Measurements from ENCODE around the gene SHISA9. TPM values are rescaled to one million over a fixed set of nuclear protein-coding genes. Genes with fewer than 3 reads are reported as not detected.

The SHISA9 gene
- total RNA-seq, 1 experiment from 2014 or later = not detected

DNA sequence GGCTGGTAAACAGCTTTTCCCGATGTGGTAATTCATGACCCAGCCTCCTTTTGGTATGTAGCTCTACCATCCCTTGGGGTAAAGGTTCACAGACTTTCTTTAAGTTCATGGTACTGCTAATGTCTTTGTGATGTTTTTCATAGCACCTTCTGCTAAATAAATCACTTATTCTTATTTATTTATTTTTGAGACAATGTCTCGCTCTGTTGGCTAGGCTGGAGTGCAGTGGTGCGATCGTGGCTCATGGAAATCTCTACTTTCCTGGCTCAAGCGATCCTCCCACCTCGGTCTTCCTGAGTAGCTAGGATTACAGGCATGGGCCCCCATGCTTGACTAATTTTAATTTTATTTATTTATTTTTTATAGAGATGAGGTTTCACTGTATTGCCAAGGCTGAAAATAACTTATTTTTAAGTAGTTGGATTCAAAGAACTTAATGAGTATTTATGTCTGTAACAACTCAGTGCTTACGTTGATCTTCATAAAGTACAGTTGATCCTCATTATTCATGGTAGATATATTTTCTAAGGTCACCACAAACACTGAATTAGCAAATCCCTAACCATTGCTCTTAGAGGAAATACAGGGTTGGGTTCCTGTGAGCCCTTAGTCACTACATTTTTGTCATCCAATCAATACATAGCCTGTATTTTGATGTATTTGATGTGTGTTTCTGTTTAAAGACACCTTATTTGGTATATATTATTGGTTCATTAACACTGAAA lies 97.1 kb downstream of the SHISA9 start:
- DNase-seq (no peak), ATAC-seq (no peak)
- H3K9me3 ChIP-seq (ENCODE audit: low read length) = no peaks in the 10 kb centered on the region
- POLR2A ChIA-PET (ENCODE audit: unreplicated experiment) = no interaction called here
- H2AFZ ChIP-seq (ENCODE audit: low read length) = no peak overlapping the region
- no peak overlapping the region for H3K4me2 ChIP-seq (ENCODE audit: low read length)
- intact Hi-C loops (cut with micrococcal nuclease) = no loop called here
- H3K27ac ChIP-seq (ENCODE audit: low read length) = no peak overlapping the region
- H3K27me3 ChIP-seq (ENCODE audit: low read length) = 0 out of 2 replicates have a peak, but pooled peaks cover 4% of the 10 kb centered on the region
- H3K36me3 ChIP-seq (ENCODE audit: low read depth, low read length) = no peaks in the 10 kb centered on the region
- CTCF ChIA-PET = no interaction called here
- no peaks in the 10 kb centered on the region for H3K9me2 ChIP-seq (replicated peaks; ENCODE audit: low read length)
- TF ChIP-seq EZH2 (IDR thresholded peaks at IDR 0.05; ENCODE audit: low read length, unreplicated experiment) (no peak), EZH2phosphoT487 (IDR thresholded peaks at IDR 0.05; ENCODE audit: borderline replicate concordance, low read length) (no peak)
- TF ChIP-seq, protein P1, sequence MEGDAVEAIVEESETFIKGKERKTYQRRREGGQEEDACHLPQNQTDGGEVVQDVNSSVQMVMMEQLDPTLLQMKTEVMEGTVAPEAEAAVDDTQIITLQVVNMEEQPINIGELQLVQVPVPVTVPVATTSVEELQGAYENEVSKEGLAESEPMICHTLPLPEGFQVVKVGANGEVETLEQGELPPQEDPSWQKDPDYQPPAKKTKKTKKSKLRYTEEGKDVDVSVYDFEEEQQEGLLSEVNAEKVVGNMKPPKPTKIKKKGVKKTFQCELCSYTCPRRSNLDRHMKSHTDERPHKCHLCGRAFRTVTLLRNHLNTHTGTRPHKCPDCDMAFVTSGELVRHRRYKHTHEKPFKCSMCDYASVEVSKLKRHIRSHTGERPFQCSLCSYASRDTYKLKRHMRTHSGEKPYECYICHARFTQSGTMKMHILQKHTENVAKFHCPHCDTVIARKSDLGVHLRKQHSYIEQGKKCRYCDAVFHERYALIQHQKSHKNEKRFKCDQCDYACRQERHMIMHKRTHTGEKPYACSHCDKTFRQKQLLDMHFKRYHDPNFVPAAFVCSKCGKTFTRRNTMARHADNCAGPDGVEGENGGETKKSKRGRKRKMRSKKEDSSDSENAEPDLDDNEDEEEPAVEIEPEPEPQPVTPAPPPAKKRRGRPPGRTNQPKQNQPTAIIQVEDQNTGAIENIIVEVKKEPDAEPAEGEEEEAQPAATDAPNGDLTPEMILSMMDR (conservative IDR thresholded peaks at IDR 0.05; ENCODE audit: low read depth, low read length) = no peak
- no peaks in the 10 kb centered on the region for H3K4me1 ChIP-seq (ENCODE audit: insufficient read depth, low read length)
- no peaks in the 10 kb centered on the region for H3K79me2 ChIP-seq (ENCODE audit: low read length)
- H3K4me3 ChIP-seq (ENCODE audit: low read length) = no peak overlapping the region
- no peaks in the 10 kb centered on the region for H4K20me1 ChIP-seq (ENCODE audit: low read length)
- no TSS peak for BruUV-seq (replicated peaks)
- no peak overlapping the region for H3K9ac ChIP-seq (ENCODE audit: low read length)
- H3F3A ChIP-seq (ENCODE audit: low read length, unreplicated experiment) = no peaks in the 10 kb centered on the region

DNA sequence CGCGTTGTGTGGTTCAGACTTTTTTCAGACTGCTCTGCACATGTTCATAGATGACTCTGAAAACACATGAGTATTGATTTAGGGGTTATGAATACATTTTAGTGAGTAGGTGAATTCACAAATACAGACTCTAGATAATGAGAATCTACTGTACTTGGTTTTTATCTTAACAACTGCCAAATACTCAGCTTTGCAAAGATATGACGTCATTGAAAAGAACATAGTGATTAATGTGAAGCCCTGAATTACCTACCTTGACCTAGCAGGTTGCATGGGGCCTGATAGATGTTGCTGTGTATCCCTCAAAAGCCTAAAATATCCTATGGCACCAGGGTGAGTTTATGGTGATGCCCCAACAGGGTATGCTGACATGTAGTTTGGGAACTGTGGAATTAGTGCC lies 98.0 kb downstream of the SHISA9 start:
- Histone ChIP-seq H3F3A (ENCODE audit: low read length, unreplicated experiment) (no peaks in the 10 kb centered on the region), H3K27ac (ENCODE audit: low read length) (no peak overlapping the region), H3K36me3 (ENCODE audit: low read depth, low read length) (no peaks in the 10 kb centered on the region), H3K27me3 (ENCODE audit: low read length) (0 out of 2 replicates have a peak, but pooled peaks cover 4% of the 10 kb centered on the region), H3K9me2 (replicated peaks; ENCODE audit: low read length) (no peaks in the 10 kb centered on the region), H3K4me3 (ENCODE audit: low read length) (no peak overlapping the region), H3K9me3 (ENCODE audit: low read length) (no peaks in the 10 kb centered on the region), H4K20me1 (ENCODE audit: low read length) (no peaks in the 10 kb centered on the region), H3K9ac (ENCODE audit: low read length) (no peak overlapping the region), H3K4me1 (ENCODE audit: insufficient read depth, low read length) (no peaks in the 10 kb centered on the region), H3K4me2 (ENCODE audit: low read length) (no peak overlapping the region), H3K79me2 (ENCODE audit: low read length) (no peaks in the 10 kb centered on the region), H2AFZ (ENCODE audit: low read length) (no peak overlapping the region)
- no TSS peak for BruUV-seq (replicated peaks)
- CTCF ChIA-PET = no interaction called here
- POLR2A ChIA-PET (ENCODE audit: unreplicated experiment) = no interaction called here
- intact Hi-C loops (cut with micrococcal nuclease) = no loop called here
- TF ChIP-seq EZH2phosphoT487 (IDR thresholded peaks at IDR 0.05; ENCODE audit: borderline replicate concordance, low read length) (no peak), EZH2 (IDR thresholded peaks at IDR 0.05; ENCODE audit: low read length, unreplicated experiment) (no peak)
- TF ChIP-seq, protein P1 (conservative IDR thresholded peaks at IDR 0.05; ENCODE audit: low read depth, low read length) = no peak
- no peak for ATAC-seq
- DNase-seq = no peak

DNA sequence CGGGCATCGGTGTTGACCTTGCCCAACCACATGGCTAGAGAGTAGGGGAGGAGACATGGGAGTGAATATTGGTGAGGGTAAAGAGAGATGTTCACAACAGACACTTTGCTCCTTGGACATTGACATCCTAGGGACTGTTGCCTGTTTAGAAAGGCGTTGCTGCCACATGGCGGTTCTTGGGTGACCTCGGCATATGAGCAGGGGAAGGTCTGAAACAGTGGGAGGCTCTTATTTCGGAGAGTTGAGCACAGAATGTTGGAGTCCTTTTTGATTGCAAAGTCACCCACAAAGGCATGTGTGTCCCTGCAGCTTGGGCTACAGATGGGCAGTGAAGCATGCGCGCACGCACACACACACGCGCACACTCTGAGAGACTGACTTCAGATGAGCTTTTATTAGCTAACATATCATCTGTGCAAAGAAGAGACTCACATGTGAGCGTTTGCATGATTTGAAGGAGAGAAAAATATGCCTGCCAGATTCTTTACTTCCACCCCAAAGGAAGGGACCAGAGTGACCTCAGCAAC lies 104.4 kb downstream of the SHISA9 start:
- no peak for ATAC-seq
- no peaks in the 10 kb centered on the region for H3K9me3 ChIP-seq (ENCODE audit: low read length)
- BruUV-seq (replicated peaks) = no TSS peak
- H3K9me2 ChIP-seq (replicated peaks; ENCODE audit: low read length) = no peaks in the 10 kb centered on the region
- CTCF ChIA-PET = no interaction called here
- no peak overlapping the region for H3K9ac ChIP-seq (ENCODE audit: low read length)
- peaks cover 9% of the 10 kb centered on the region; the same call in 1 of the 2 replicates for H3K27me3 ChIP-seq (ENCODE audit: low read length)
- POLR2A ChIA-PET (ENCODE audit: unreplicated experiment) = no interaction called here
- no peak overlapping the region for H3K27ac ChIP-seq (ENCODE audit: low read length)
- no peak overlapping the region for H3K4me3 ChIP-seq (ENCODE audit: low read length)
- H3K4me1 ChIP-seq (ENCODE audit: insufficient read depth, low read length) = no peaks in the 10 kb centered on the region
- H3F3A ChIP-seq (ENCODE audit: low read length, unreplicated experiment) = no peaks in the 10 kb centered on the region
- H2AFZ ChIP-seq (ENCODE audit: low read length) = no peak overlapping the region
- intact Hi-C loops (cut with micrococcal nuclease) = no loop called here
- no peak for DNase-seq
- no peaks in the 10 kb centered on the region for H3K79me2 ChIP-seq (ENCODE audit: low read length)
- no peaks in the 10 kb centered on the region for H4K20me1 ChIP-seq (ENCODE audit: low read length)
- TF ChIP-seq, protein P1 (conservative IDR thresholded peaks at IDR 0.05; ENCODE audit: low read depth, low read length) = no peak
- TF ChIP-seq EZH2 (IDR thresholded peaks at IDR 0.05; ENCODE audit: low read length, unreplicated experiment) (no peak), EZH2phosphoT487 (IDR thresholded peaks at IDR 0.05; ENCODE audit: borderline replicate concordance, low read length) (no peak)
- H3K4me2 ChIP-seq (ENCODE audit: low read length) = no peak overlapping the region
- H3K36me3 ChIP-seq (ENCODE audit: low read depth, low read length) = no peaks in the 10 kb centered on the region
